Peyer's patch (tissue), 4 donors: Measurements from ENCODE around the gene MICAL3. TPM values are rescaled to one million over a fixed set of nuclear protein-coding genes. Genes with fewer than 3 reads are reported as not detected.

Experiments
- DNase-seq, 3 donors: peaks; one replicate each; pipeline ENCODE4 v3.0.0-alpha.2; 2017 to 2019
- H3K27ac ChIP-seq, 4 donors: fragments of 200-600 bp; sonication (generic); one replicate each; pipeline ENCODE4 v1.5.1; 2016 to 2019
- H3K27me3 ChIP-seq, 2 donors: fragments of 200-600 bp; sonication (generic); one replicate each; pipeline ENCODE4 v1.5.1; 2019
- H3K36me3 ChIP-seq, 3 donors: fragments of 200-600 bp; sonication (generic); one replicate each; pipeline ENCODE4 v1.5.1; 2016 to 2019
- H3K4me1 ChIP-seq, 4 donors: fragments of 200-600 bp; sonication (generic); one replicate each; pipeline ENCODE4 v1.5.1; 2016 to 2019
- H3K4me3 ChIP-seq, 4 donors: fragments of 200-600 bp; sonication (generic); 1 replicate in 3 of 4; 2 replicates in 1 of 4; pipeline ENCODE4 v1.5.1; 2016 to 2019; ENCODE audit warnings: mild to moderate bottlenecking in 1 of 4
- H3K9me3 ChIP-seq, 4 donors: fragments of 200-600 bp; sonication (generic); one replicate each; pipeline ENCODE4 v1.5.1; 2016 to 2019; ENCODE audit warnings: mild to moderate bottlenecking in 1 of 4
- CTCF ChIP-seq, 6 experiments: fragments of 450-650 bp in 4 of 6; fragments of 200-600 bp in 2 of 6; sonication (generic) in 1 of 6; IDR thresholded peaks; one replicate each; pipeline ENCODE4 v1.5.1; 2017 to 2019; ENCODE audit warnings: antibody characterized with exemption in 6 of 6, mild to moderate bottlenecking in 3 of 6, moderate library complexity in 1 of 6
- POLR2A ChIP-seq, 2 donors: fragments of 450-650 bp; IDR thresholded peaks; one replicate each; pipeline ENCODE4 v1.5.1; 2017; ENCODE audit warnings: antibody characterized with exemption in 2 of 2, mild to moderate bottlenecking in 2 of 2, moderate library complexity in 2 of 2
- total RNA-seq, 4 donors: library from RNA; depleted of rRNA; stranded (reverse); fragments of >200 nt; gene quantifications; one replicate each; pipeline ENCODE4 v1.1.0, GENCODE V29; 2016

MICAL3 gene
- total RNA-seq, 4 donors from 2014 or later, result 68.5 to 99.1 (median 88.7) TPM

GRCh38 chr22:17910561-17911311 is 113.6 kb downstream of the MICAL3 start:
- H3K9me3 ChIP-seq, result no peaks in the 10 kb centered on the region
- H3K27ac ChIP-seq, result peak overlapping the region in 2 of 4 donors; percentile 44 to 72
- H3K4me1 ChIP-seq, result peaks cover 0 to 8% (median 0%) of the 10 kb centered on the region in 4 donors
- no peak overlapping the region for H3K4me3 ChIP-seq
- peak in 1 of 3 donors; percentile 54 for DNase-seq
- TF ChIP-seq POLR2A (IDR thresholded peaks at IDR 0.05) (no peak), CTCF (IDR thresholded peaks at IDR 0.05) (peak in 2 of 6 experiments; percentile 12)
- H3K27me3 ChIP-seq, result no peaks in the 10 kb centered on the region
- H3K36me3 ChIP-seq, result peaks cover 0 to 11% (median 0%) of the 10 kb centered on the region in 3 donors

DNA sequence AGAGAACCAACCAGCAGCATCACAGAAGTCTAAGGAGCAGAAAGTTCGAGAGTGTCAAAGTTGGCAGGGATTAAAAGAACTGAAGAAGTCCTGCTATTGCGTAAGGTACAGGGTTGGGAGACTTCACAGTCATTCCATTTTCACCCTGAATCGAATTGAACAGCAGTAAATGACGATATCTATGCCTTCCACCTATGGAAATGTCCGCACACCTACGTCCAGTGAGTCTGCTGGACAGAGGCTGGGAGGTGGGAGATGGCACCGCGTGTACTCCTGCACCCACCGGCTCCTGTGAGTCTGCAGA is 116.7 kb downstream of the MICAL3 start:
- H3K27ac ChIP-seq, result no peak overlapping the region
- no peak for TF ChIP-seq POLR2A (IDR thresholded peaks at IDR 0.05)
- TF ChIP-seq CTCF (IDR thresholded peaks at IDR 0.05), result no peak
- H3K36me3 ChIP-seq, result peaks cover 0 to 23% (median 0%) of the 10 kb centered on the region in 3 donors
- no peak overlapping the region for H3K4me3 ChIP-seq
- DNase-seq, result no peak
- H3K27me3 ChIP-seq, result no peaks in the 10 kb centered on the region
- H3K4me1 ChIP-seq, result peaks cover 0 to 8% (median 0%) of the 10 kb centered on the region in 4 donors
- H3K9me3 ChIP-seq, result no peaks in the 10 kb centered on the region

GRCh38 chr22:17906978-17907747 is 117.2 kb downstream of the MICAL3 start:
- DNase-seq, result no peak
- Histone ChIP-seq H3K36me3 (peaks cover 0 to 25% (median 0%) of the 10 kb centered on the region in 3 donors), H3K4me3 (no peak overlapping the region), H3K27ac (no peak overlapping the region), H3K4me1 (peaks cover 0 to 8% (median 0%) of the 10 kb centered on the region in 4 donors), H3K9me3 (no peaks in the 10 kb centered on the region), H3K27me3 (no peaks in the 10 kb centered on the region)
- TF ChIP-seq CTCF (IDR thresholded peaks at IDR 0.05) (no peak), POLR2A (IDR thresholded peaks at IDR 0.05) (no peak)

DNA sequence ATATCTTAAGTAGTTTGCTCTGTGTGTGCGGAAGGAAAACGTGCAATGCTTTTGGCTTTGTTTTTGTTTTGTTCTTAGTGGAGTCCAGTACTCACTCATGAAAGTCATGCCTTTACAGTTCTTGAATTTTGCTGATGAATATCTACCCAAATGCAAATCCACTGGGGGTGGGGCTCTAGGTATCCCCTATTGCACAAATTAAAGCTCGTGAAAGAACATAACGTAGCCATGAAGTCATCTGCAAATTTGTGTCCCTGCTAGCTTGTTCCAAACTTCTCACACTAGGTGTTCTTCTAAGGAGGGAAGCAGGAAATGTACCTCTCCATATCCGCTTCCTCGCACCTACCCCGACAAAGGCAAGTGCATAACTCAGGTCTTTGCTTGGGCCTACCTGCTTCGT is 118.9 kb downstream of the MICAL3 start:
- no peak for DNase-seq
- Histone ChIP-seq H3K9me3 (no peaks in the 10 kb centered on the region), H3K4me1 (peaks cover 0 to 8% (median 0%) of the 10 kb centered on the region in 4 donors), H3K4me3 (no peak overlapping the region), H3K36me3 (peaks cover 0 to 34% (median 0%) of the 10 kb centered on the region in 3 donors), H3K27me3 (no peaks in the 10 kb centered on the region), H3K27ac (no peak overlapping the region)
- TF ChIP-seq POLR2A (IDR thresholded peaks at IDR 0.05) (no peak), CTCF (IDR thresholded peaks at IDR 0.05) (no peak)

- Histone ChIP-seq H3K4me3 (no peak overlapping the region), H3K9me3 (no peaks in the 10 kb centered on the region), H3K36me3 (peaks cover 0 to 45% (median 0%) of the 10 kb centered on the region in 3 donors), H3K4me1 (no peaks in the 10 kb centered on the region), H3K27ac (peak overlapping the region in 2 of 4 donors; percentile 10 to 51), H3K27me3 (no peaks in the 10 kb centered on the region)
- peak in 1 of 6 experiments; percentile 11 for TF ChIP-seq CTCF (IDR thresholded peaks at IDR 0.05)
- no peak for TF ChIP-seq POLR2A (IDR thresholded peaks at IDR 0.05)
- DNase-seq, result no peak
Measured at GRCh38 chr22:17903564-17904295, 120.6 kb downstream of the MICAL3 start.
